GM12874 (cell line): ENCODE data around the gene XBP1.

Experiments used
- CTCF ChIP-seq: IDR thresholded peaks from 2 replicates; pipeline ENCODE4 v1.5.1; 2011; ENCODE audit warnings: low read depth, mild to moderate bottlenecking, control low read depth, low read length, moderate library complexity; ENCODE audit not compliant: insufficient read depth

Gene XBP1

GRCh38 chr22:28773461-28773867, 26.9 kb downstream of the XBP1 start:
- no peak for TF ChIP-seq CTCF

DNA sequence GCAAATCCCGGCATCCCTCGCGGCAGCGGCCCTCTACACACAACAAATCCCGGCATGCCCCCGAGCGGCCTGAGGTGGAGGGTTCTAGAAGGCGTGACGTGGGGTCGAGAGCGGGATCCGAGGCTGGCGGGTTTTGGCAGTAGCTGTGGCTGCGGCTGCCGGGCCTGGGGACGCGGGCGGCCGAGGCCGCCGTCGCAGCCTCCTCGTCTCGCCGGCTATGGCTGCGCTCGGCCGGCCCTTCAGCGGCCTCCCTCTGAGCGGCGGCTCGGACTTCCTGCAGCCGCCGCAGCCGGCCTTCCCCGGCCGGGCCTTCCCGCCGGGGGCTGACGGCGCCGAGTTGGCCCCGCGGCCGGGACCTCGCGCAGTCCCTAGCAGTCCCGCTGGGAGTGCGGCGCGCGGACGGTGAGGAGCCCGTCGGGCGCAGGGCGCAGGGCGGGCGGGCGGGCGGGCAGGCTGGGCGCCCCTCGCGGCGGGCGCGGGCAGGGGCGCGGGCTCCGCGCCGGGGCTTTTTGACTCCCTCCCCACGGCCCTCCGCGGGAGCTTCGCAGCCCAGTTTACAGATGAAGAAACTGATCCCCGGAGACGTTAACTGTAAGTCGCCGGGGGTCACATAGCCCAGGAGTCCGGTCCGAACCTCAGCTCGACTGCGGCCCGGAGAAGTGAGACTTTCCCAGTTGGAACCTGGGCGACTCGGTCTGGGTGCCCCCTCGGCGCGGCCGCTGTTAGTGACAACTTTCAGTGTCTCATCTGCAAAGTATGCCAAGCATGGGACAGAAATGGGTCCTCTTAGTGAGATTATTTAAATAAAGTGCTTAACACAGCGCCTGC, 27.5 kb downstream of the XBP1 start, which contains the start of gene CCDC117:
CCDC117 (plus strand) TSS at position 63 of the 828 bp plus-strand sequence; CDS start at position 218, 155 bp downstream.
- no peak for TF ChIP-seq CTCF

DNA sequence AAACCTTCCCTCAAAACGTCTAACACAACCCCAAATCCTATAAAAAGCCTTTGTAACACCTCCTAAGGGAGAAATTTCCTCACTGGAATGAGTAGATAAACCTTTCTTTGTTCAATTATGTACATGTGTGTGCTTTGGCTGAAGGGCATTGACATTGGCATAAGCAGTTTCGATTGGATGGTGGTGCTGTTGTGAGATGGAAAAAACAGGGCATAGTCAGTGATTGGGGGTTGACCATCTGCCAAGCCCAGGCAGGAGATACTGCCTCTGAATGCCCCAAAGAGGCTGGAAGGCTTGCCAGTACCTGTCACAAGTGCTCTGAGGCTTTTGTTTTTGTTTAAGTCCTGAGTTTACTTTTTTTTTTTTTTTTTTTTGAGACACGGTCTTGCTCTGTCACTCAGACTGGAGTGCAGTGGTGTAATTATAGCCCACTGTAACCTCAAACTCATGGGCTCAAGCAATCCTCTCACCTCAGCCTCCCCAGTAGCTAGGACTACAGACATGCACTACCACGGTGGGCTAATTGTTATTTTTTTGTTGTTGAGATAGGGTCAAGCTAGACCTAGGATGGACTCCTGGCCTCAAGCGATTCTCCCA, 29.1 kb downstream of the XBP1 start:
- no peak for TF ChIP-seq CTCF

GRCh38 chr22:28769394-28770085, 30.8 kb downstream of the XBP1 start:
- TF ChIP-seq CTCF = no peak

GRCh38 chr22:28768701-28769393, 31.5 kb downstream of the XBP1 start:
- TF ChIP-seq CTCF = no peak

GRCh38 chr22:28766628-28767027, 33.7 kb downstream of the XBP1 start:
- TF ChIP-seq CTCF = no peak

- no peak for TF ChIP-seq CTCF
Observed at GRCh38 chr22:28761449-28761755, 39.0 kb downstream of the XBP1 start.
